ENCODE measurements around the gene PIGP. TPM values are rescaled to one million over a fixed set of nuclear protein-coding genes. Genes with fewer than 3 reads are reported as not detected.
"Not testable (repeated sequence)": the region's sequence is repeated elsewhere in the genome, so short reads cannot be mapped to it uniquely, and the experiment has no call there.

Gene PIGP
- polyA plus RNA-seq, 10 donors = 22.2 to 36.2 (median 27.6) TPM

DNA sequence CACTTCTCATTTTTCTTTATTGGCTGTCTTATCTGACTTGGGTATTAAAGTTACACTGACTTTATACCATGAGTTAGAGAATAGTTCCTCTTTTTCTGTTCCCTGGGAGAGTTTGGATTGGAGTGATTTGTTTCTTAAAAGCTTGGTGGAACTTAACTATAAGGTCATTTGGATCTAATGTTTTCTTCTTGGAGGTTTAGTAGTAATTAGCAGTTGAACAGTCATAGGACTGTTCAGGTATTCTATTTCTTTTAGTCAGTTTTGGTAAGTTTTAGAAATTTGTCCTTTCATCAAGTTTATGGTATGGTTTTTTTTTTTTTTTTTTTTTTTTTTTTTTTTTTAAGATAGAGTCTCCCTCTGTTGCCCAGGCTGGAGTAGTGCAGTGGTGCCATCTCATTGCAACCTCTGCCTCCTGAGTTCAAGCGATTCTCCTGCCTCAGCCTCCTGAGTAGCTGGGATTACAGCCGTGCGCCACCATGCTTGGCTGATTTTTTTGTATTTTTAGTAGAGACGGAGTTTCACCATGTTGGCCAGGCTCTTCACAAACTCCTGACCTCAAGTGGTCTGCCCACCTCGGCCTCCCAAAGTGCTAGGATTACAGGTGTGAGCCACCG, 6.4 kb upstream of the PIGP start:
- no peak for DNase-seq

DNA sequence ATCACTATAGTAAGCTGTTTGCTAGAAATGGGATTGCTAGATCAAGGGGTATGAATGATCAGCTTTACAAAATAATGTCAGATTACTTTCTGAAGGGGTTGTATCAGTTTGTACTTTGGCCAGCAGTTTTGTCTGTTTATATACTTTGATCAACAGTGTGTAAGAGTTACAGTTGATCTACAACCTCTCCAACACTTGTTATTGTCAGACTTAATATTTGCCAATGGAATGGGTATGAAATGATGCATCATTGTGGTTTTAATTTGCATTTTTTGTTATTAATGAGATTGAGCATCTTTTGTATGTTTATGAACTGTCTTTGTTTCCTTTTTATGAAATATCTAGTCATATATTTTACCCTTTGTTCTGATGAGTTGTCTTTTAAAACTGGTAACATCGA, 4.5 kb upstream of the PIGP start:
- no peak for DNase-seq

DNA sequence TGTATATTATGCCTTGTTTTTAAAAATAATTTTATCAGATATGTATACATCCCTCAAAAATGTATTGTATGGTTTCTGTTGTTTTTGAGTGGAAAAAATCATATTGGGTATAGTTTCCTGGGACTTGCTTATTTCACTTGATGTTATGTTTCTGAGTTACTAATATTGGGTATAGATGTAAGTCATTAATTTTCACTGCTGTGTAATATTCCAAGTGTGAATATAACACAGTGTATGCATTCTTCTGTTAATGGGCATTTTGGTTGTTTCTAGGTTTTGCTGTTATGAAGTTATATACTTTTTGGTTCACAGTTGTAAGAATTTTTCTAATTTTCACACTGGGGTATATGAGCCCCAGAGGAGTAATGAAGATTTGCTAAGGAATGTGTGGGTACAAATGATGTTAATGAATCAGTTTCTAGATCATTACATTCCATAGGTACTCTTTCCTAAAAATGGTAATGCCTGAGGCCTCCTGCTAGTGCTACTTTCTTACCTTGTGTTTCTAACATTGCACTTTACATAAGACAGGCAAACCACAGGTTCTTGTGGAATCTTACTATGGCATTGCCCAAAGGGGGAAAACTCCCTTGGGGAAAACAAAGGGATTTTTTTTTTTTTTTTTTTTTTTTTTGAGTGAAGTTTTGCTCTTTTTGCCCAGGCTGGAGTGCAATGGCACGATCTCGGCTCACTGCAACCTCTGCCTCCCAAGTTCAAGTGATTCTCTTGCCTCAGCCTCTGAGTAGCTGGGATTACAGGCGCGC, 3.4 kb upstream of the PIGP start:
- DNase-seq = no peak

DNA sequence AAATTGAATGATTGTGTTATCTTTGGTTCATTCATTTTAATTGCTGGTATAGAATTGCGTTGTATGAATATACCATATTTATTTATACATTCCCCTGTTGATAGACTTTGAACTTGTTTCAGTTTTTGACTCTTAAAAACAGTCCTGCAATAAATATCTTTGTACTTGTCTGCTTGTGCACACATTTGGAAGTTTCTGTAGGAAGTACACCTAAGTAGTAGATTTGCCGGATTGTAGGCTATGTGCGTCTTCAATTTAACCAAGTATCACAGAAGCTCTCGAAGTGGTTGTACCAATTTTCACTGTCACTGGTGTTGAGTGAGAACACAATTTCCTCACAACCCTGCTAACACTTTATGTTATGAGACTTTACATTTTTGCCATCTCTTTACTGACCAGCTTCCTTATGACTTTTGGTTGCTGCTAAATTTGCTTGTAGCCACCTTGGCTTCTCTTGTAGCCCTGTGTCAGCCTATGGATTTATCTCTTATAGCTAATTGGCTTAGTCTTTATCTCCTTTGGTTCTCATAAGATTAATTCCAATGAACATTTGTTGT, 2.4 kb upstream of the PIGP start:
- no peak for DNase-seq

GRCh38 chr21:37074546-37074945, 1.7 kb upstream of the PIGP start:
- no peak for DNase-seq

GRCh38 chr21:37074197-37074510, 1.3 kb upstream of the PIGP start:
- DNase-seq = no peak

- peak in 2 of 3 donors; percentile 65 to 89 for DNase-seq
Observed at GRCh38 chr21:37073417-37074196, 736 bp upstream of the PIGP start.

DNA sequence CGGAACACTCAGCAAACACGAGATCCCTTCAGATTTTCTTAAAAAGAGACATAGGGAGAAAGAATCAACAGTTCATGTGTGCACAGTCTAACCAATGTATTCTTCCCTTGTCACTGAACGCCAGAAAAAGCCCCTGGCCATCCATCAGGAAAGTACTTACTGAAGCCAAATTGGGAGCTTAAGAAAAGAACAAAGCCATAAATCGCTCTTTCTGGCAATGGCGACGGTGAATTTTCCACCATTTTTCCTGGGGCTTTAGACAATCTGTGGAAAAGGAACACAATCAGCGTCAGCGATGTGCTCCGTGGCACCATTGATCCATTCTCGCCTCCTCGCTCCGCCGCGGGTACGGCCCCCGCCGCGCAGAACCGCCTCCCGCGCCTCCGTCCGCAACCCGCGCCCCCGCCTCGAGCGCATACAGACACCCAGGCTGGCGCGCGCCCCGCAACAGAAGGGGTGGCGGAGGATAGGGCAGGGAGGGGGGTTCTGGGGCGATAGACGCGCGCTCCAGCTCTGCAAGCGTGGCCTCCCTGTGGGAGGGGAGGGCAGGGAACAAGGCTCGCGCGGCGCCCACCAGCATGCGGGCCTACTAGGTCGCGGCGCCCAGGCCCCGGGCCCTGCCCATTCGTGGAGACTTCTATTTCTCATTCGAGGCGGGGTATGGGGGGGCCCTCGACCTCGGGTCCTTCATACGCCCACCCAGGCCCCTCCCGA, 440 bp downstream of the PIGP start:
- DNase-seq = peak in 1 of 3 donors; percentile 87

GRCh38 chr21:37071561-37072273, 1.2 kb downstream of the PIGP start:
- DNase-seq = peak; percentile 45 to 84 (median 62)

DNA sequence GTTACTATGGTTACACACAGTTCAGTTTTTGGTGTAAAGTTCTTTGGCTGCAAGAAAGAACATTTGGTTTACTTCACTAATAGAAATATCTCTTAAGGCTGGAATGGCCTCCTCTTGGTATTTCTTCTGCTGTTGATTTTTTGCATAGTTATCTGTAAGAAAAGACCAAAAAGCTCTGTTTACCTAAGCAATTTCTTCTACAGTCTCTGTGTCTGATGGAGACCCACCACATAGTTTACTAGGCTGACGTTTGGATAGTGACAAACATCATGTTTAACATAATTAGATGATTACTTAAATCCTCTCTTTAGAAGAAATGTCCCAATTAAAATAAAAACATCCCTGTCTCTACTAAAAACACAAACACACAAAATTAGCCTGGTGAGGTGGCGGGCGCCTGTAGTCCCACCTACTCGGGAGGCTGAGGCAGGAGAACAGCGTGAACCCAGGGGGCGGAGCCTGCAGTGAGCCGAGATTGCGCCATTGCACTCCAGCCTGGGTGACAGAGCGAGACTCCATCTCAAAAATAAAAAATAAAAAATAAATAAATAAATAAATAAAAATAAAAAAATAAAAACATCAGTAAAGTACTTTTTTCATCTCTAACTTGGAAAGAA, 7.2 kb downstream of the PIGP start:
- no peak for DNase-seq

DNA sequence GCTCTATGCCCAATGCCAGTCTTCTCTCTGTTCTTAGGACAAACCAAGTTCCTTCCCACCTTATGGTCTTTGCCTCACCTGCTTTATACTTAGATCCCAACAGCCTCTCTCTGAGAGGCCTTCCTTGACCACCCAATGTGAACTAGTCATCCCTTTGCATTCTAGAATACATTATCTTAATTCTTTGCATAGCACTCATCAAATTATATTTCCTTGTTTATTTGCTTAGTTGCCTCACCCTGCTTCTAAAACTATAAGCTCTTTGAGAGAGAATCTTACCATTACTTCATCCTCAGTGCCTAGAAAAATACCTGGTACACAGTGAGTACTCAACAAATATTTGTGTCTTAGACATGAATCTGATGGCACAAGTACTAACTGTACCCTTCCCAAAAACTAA, 8.0 kb downstream of the PIGP start:
- DNase-seq = no peak

GRCh38 chr21:37063433-37063832, 9.4 kb downstream of the PIGP start:
- no peak for DNase-seq

DNA sequence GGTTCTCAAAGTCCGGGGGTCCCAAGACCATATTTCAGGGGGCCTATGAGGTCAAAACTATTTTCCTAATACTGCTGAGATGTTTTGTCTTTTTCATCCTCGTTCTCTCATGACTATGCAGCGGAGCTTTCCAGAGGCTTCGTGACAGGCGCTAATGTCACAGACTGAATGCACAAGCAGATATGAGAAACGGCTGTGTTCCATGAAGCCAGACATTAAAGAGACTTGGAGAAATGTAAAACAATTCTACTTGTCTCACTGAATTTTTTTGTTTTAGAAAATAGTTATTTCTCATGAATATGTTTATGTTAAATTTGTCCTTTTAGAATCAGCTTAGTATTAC, 10.3 kb downstream of the PIGP start:
- DNase-seq = no peak

DNA sequence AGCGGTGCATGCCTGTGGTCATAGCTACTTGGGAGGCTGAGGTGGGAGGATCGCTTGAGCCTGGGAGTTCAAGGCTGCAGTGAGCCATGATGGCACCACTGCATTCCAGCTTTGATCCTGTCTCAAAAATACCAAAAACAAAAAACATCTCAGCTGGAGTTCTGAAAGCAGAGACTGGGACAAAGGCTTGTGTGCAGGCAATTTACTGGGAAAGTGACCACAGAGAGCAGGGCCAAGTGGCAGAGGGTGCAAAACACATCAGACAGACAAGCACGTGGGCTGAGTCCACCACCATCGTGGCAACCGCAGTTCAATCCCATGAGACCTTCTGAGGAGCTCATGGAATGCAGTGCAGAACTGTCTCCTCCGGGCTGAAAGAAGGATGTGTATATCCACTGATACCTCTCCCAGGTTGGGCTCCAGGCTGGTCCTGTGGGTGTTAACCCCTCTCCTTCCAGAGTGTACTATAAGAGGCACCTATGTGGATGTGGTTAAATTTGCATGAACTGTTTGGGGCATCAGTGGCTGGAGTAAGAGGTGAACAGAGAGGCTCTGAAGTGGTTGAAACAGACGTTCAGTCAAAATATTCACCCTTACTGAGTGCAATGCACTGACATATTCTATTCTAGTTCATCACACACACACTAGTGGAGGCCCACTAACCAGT, 10.8 kb downstream of the PIGP start:
- no peak for DNase-seq

GRCh38 chr21:37060296-37060695, 12.6 kb downstream of the PIGP start:
- DNase-seq = peak; percentile 55 to 91 (median 88)

GRCh38 chr21:37059181-37059580, 13.7 kb downstream of the PIGP start:
- no peak for DNase-seq

GRCh38 chr21:37058261-37058660, 14.6 kb downstream of the PIGP start:
- DNase-seq = no peak

DNA sequence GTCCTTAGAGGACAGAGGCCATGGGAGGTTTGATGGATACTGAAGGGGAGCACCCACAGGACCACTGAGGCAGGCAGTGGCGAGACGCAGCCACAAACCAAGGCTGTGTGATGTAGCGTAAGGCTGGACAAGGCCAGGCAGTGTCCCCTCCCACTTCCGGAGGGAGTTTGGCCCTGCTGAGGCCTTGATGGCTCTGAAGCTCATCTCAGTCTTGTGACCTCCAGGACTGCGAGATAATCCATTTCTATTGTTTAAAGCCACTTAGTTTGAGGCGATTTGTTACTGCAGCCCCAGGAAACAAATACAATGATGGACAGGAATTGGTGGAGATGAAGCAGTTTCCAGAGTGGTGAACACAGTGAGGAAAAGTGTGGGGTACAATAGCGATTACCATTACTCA, 15.3 kb downstream of the PIGP start:
- no peak for DNase-seq

GRCh38 chr21:37055271-37055855, 17.5 kb downstream of the PIGP start:
- DNase-seq = no peak

DNA sequence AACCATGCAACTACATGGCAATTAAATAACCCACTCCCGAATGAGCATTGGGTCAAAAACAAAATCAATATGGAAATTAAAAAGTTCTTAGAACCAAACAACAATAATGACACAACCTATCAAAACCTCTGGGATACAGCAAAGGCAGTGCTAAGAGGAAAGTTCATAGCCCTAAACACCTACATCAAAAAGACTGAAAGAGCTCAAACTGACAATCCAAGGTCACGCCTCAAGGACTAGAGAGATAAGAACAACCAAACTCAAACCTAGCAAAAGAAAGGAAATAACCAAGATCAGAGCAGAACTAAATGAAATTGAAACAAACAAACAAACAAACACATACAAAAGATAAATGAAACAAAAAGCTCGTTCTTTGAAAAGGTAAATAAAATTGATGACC, 23.1 kb downstream of the PIGP start:
- DNase-seq = not testable (repeated sequence)

Measured in muscle of back (tissue), 11 donors.